Stimulated activated effector memory CD8-positive, alpha-beta T cell treated with anti-CD3 and anti-CD28 coated beads, Interleukin-12 subunit alpha, Interleukin-12 subunit beta, amount 100 ng/mL, for 72 hours (primary cell): Measurements from ENCODE around the gene WIZ.
"Not testable (repeated sequence)": the region's sequence is repeated elsewhere in the genome, so short reads cannot be mapped to it uniquely, and the experiment has no call there.

Experiments
- ATAC-seq: fragments of 150-1000 bp; cut with Tn5 transposase; 2 replicates; pipeline ENCODE4 v1.10.0; 2021
- DNase-seq, 2 donors: peaks; one replicate each; pipeline ENCODE4 v3.0.0; 2021 to 2022; ENCODE audit warnings: low spot score in 2 of 2
- H3K27ac Mint-ChIP-seq: one replicate; pipeline ENCODE4 v1.8.0; 2022; ENCODE audit warnings: mild to moderate bottlenecking, mixed read lengths
- H3K36me3 Mint-ChIP-seq: one replicate; pipeline ENCODE4 v1.8.0; 2022; ENCODE audit warnings: mild to moderate bottlenecking, mixed read lengths
- H3K4me1 Mint-ChIP-seq: one replicate; pipeline ENCODE4 v1.8.0; 2022; ENCODE audit warnings: mixed read lengths
- H3K4me3 Mint-ChIP-seq: one replicate; pipeline ENCODE4 v1.8.0; 2022; ENCODE audit warnings: mild to moderate bottlenecking, mixed read lengths
- H3K9me3 Mint-ChIP-seq: one replicate; pipeline ENCODE4 v1.8.0; 2022; ENCODE audit warnings: mixed read lengths

Gene WIZ

DNA sequence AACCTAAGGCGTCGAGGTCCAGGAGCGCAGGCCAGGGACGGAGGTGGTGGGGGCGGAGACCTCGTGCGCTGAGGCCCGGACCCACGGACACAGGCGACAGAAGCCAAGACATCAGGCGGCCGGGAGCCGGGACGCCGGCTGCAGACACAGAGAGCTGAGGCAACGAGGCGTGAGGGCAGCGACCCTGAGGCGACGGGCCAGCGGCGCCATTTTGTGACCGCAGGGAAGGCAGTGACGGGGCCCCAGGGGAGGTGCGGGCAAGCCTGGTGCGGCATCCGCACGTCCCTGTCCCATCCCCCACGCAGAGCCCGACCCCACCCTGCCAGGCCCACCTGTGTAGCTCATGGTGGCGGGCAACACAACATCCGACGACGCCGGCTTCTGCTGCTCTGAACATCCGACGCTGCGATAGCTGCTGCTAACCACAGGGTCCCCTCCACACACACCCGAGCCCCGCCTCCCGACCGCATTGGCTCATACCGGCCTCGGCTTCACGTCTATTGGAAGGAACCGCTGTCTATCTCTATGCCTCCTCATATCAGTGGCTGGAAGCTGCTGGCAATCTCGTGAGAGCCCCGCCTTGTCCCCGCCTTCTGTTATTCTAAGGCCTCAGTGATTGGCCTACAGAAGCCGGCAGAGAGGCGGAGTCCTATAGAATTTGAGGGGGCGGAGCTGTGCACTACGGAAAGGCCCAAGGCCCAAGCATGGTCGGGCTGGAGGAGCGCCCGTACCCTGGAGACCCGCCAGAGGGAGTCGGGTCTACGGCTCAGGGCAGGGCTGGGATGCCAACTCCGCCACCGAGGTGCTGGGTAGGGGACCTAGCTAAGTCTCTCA, 31.0 kb downstream of the WIZ start, which contains the start of gene AKAP8L:
Gene AKAP8L (minus strand): TSS at position 410 of the 834 bp plus-strand sequence. CDS start 65 bp downstream, at position 345.
- H3K27ac Mint-ChIP-seq: peak within 1 kb of the TSS; percentile 98
- peak; percentile 97 for ATAC-seq
- H3K4me1 Mint-ChIP-seq: peaks cover 46% of the 10 kb centered on the region

GRCh38 chr19:15418231-15418578, 31.6 kb downstream of the WIZ start:
- peak overlapping the region; percentile 98 for H3K27ac Mint-ChIP-seq
- DNase-seq (no peak), ATAC-seq (no peak)
- H3K4me3 Mint-ChIP-seq: peak overlapping the region; percentile 92
- peaks cover 46% of the 10 kb centered on the region for H3K4me1 Mint-ChIP-seq
- H3K36me3 Mint-ChIP-seq: peaks cover 53% of the 10 kb centered on the region
- H3K9me3 Mint-ChIP-seq: no peaks in the 10 kb centered on the region

More for the DNA sequence above, 31.0 kb downstream of the WIZ start, which contains the start of gene AKAP8L:
- DNase-seq: peak; percentile 94 to 99
- H3K36me3 Mint-ChIP-seq: peaks cover 56% of the 10 kb centered on the region
- H3K9me3 Mint-ChIP-seq: no peaks in the 10 kb centered on the region
- H3K4me3 Mint-ChIP-seq: peak within 1 kb of the TSS; percentile 92

DNA sequence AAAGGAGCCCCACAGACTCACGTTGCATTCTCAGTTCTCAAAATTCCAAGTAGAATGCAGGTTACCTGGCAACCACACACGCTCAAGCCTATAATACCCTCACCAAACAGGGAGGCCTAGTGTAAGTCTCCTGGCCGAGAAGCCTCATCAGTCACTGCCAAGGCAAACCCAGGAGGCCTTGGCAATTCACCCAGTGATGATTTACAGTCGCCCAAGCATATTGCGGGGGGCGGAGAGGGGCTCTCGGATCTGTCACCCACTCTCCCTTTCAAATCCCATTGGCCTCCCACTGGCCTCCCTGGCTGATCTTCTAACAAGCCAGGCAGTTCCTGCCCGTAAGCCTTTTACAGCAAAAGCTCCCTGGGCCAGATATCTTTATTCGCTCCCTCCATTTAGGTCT, 32.1 kb downstream of the WIZ start:
- H3K36me3 Mint-ChIP-seq: peaks cover 48% of the 10 kb centered on the region
- peaks cover 51% of the 10 kb centered on the region for H3K4me1 Mint-ChIP-seq
- ATAC-seq: no peak
- H3K27ac Mint-ChIP-seq: peak overlapping the region; percentile 98
- H3K4me3 Mint-ChIP-seq: peak overlapping the region; percentile 92
- no peak for DNase-seq
- H3K9me3 Mint-ChIP-seq: no peaks in the 10 kb centered on the region

GRCh38 chr19:15412832-15413231, 36.9 kb downstream of the WIZ start:
- ATAC-seq: no peak
- peaks cover 37% of the 10 kb centered on the region for H3K4me1 Mint-ChIP-seq
- DNase-seq: no peak
- H3K27ac Mint-ChIP-seq: peak overlapping the region; percentile 52
- peaks cover 46% of the 10 kb centered on the region for H3K36me3 Mint-ChIP-seq
- no peak overlapping the region for H3K4me3 Mint-ChIP-seq
- no peaks in the 10 kb centered on the region for H3K9me3 Mint-ChIP-seq

GRCh38 chr19:15411351-15411750, 38.4 kb downstream of the WIZ start:
- not testable (repeated sequence) for H3K27ac Mint-ChIP-seq, ATAC-seq, DNase-seq, H3K4me3 Mint-ChIP-seq, H3K9me3 Mint-ChIP-seq
- peaks cover 59% of the 10 kb centered on the region for H3K36me3 Mint-ChIP-seq
- H3K4me1 Mint-ChIP-seq: peaks cover 24% of the 10 kb centered on the region

DNA sequence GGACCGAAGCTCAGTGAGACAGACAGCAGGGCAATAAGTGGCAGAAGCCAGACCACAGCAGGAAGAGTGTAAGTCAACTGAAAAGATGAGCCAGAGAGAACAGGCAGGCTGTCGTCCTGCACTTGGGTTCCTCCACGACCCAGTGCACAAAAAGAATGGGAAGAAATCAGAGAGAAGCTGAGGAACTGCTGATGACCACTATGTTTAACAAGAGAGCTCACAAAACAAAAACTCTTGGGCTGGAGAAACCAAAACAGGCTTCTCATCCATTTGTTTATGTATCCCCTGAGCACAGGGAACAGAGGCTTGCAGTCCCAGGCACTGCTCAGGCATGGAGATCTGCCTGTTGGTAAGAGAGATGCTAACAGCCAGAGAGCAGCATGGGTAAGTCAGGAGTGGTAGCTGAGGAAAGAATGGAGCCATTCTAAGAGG, 45.0 kb downstream of the WIZ start:
- Mint-ChIP-seq H3K27ac (peak overlapping the region; percentile 75), H3K4me1 (peaks cover 29% of the 10 kb centered on the region), H3K4me3 (no peak overlapping the region), H3K9me3 (no peaks in the 10 kb centered on the region), H3K36me3 (peaks cover 67% of the 10 kb centered on the region)
- no peak for DNase-seq
- ATAC-seq: no peak

- ATAC-seq (no peak), DNase-seq (no peak)
- H3K4me3 Mint-ChIP-seq: no peak overlapping the region
- H3K27ac Mint-ChIP-seq: peak overlapping the region; percentile 75
- peaks cover 68% of the 10 kb centered on the region for H3K36me3 Mint-ChIP-seq
- peaks cover 26% of the 10 kb centered on the region for H3K4me1 Mint-ChIP-seq
- H3K9me3 Mint-ChIP-seq: no peaks in the 10 kb centered on the region
Measured at GRCh38 chr19:15404097-15404779, 45.5 kb downstream of the WIZ start.

DNA sequence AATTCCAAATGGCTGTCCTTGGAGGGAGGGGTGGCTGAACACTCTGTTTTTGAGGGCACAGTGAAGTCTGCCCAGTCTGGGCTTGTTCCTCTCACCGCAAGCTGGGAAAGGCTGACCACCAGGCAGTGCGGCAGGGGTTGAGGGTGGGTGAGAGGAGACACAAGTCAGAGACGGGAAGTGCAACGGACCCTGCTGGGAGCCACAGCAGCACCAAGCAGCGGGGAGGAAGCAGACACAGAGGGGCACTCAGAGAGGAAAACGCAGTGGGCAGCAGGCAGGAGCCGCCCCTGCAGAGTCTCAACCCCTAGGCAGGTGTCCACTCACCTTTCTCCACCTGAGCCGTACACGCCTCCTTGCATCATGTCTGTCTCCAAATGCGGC, 46.6 kb downstream of the WIZ start:
- DNase-seq: no peak
- Mint-ChIP-seq H3K4me3 (no peak overlapping the region), H3K27ac (peak overlapping the region; percentile 34), H3K4me1 (peaks cover 23% of the 10 kb centered on the region), H3K9me3 (no peaks in the 10 kb centered on the region), H3K36me3 (peaks cover 65% of the 10 kb centered on the region)
- no peak for ATAC-seq

GRCh38 chr19:15402411-15403150, 47.2 kb downstream of the WIZ start:
- peak overlapping the region; percentile 34 for H3K27ac Mint-ChIP-seq
- H3K36me3 Mint-ChIP-seq: peaks cover 65% of the 10 kb centered on the region
- no peak for DNase-seq
- H3K9me3 Mint-ChIP-seq: no peaks in the 10 kb centered on the region
- ATAC-seq: no peak
- peaks cover 23% of the 10 kb centered on the region for H3K4me1 Mint-ChIP-seq
- no peak overlapping the region for H3K4me3 Mint-ChIP-seq

DNA sequence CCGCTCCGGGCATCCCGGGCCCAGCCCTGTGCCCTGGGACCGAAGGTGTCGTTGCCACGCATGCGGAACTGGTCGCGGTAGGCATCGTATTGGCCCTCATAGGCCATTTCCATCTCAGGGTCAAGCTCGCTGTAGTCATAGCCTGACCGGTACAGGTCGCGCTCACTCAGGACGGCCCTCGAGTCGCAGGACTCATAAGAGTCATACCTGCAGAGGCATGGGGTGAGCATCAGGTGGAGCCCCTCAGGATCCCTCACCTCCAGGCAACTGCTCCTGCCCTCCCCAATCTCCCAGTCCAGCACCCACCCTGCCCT, 48.4 kb downstream of the WIZ start:
- DNase-seq (no peak), ATAC-seq (no peak)
- Mint-ChIP-seq H3K9me3 (no peaks in the 10 kb centered on the region), H3K36me3 (peaks cover 66% of the 10 kb centered on the region), H3K4me1 (peaks cover 28% of the 10 kb centered on the region), H3K27ac (no peak overlapping the region), H3K4me3 (no peak overlapping the region)

DNA sequence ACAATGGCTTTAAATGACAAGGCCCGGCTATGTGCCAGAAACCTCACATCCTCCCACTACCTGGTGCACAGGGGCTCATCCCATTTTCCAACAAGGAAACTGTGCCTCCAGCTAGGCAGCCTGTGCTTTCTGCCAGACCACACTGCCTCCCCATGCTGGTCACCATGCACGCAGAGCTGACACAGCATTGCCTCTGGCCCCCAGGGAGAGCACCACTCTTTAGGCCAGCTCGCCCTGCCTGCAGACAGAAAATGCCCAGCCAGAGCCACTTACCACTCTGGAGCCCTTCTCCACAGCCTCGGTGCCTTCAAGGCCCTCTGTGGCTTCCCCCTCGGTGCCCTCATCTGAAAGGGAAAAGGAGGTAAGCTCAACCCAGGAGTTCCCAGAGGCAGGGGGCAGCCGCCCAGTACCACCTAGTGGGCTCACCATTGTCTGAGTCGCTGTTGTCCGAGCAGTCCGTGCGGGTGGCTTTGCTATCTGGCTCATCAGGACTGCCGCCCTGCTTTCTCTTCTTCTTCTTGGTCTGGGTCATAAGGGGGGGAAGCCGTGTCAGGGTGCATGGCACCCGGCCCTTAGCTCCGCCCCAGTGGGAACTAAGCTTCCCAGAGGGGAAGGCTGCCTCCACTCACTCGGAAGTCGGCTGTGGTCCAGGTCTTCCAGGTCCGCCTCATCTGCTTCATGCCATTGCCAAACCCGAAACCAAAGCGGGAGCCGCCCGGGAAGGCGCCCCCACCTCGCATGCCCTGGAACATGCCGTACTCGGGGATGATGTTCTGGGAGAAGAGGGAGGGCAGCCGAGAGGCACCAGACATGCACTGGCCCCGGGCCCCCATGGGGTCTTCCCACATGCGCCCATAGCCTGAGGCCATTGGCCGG, 49.0 kb downstream of the WIZ start:
- H3K9me3 Mint-ChIP-seq: no peaks in the 10 kb centered on the region
- H3K27ac Mint-ChIP-seq: peak overlapping the region; percentile 29
- ATAC-seq (no peak), DNase-seq (no peak)
- H3K4me1 Mint-ChIP-seq: peaks cover 27% of the 10 kb centered on the region
- H3K4me3 Mint-ChIP-seq: no peak overlapping the region
- peaks cover 66% of the 10 kb centered on the region for H3K36me3 Mint-ChIP-seq

DNA sequence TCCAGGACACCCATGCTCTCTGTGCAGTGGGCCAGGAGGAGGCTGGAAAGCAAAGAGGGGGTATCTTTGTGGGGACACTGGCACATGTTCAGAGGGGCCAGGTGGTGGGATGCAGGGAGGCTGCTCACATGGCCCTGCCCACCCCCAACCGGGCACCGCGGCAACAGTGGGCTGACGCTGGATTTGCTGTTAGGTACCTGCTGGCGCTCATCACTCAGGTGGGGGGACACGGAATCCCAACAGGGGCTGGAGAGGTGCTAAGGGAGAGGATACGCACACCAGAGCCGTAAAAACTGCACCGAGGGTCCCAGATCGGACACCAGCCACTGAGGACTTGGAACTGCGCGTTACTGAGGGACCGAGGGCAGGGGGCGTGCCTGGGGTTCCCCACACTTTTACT, 50.1 kb downstream of the WIZ start:
- DNase-seq (no peak), ATAC-seq (no peak)
- H3K4me3 Mint-ChIP-seq: no peak overlapping the region
- H3K4me1 Mint-ChIP-seq: peaks cover 18% of the 10 kb centered on the region
- no peaks in the 10 kb centered on the region for H3K9me3 Mint-ChIP-seq
- H3K36me3 Mint-ChIP-seq: peaks cover 73% of the 10 kb centered on the region
- no peak overlapping the region for H3K27ac Mint-ChIP-seq

DNA sequence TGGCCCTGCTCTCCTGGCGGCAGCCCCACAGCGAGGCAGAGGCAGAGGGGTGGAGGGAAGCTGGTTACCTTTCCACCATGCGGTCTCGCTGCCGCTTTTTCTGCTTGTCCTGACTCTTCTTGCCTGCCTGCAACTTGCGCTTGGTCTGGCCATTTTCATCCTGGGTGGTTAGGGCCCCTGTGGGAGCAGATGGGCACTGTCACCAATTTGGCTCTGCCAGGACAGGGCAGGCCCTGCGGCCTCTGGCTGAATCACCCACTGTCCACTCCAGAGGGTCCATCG, 50.6 kb downstream of the WIZ start:
- Mint-ChIP-seq H3K27ac (no peak overlapping the region), H3K9me3 (no peaks in the 10 kb centered on the region), H3K4me3 (no peak overlapping the region), H3K36me3 (peaks cover 78% of the 10 kb centered on the region), H3K4me1 (peaks cover 13% of the 10 kb centered on the region)
- ATAC-seq: no peak
- no peak for DNase-seq

DNA sequence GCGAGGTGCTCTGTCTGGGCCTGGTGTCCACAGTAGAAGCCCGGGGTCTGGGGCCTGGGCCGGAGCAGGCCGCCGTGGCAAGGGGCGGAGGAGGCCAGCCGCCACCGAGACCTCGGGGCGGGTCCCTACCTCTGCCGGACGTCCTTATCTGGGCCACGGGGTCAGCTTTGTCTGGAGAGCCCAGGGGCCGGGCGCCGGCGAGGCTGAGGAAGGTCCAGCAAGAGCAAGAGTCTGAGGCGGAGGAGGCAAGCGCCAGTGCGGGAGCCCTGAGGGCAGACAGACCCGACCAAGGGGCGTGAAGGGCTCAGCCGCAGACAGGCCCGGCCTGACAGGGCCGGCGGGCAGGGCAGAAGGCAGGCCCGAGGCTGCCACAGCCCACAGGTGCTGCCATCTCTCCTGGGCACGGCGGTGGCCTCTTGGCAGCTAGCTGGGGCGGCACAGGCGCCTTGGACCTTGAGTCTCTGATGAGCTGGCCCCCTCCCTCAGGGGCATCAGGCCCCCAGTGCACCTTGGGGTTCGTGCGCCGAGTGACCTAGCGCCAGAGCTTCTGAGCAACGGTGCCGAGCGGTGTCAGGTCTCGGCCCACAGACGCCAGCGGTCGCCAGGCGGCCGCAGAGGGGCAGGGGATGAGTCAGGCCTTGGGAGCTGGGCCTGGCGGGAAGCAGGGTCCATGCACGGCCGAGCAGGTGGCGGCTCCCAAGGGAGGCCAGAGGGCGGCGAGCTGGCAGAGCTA, 51.1 kb downstream of the WIZ start:
- peak overlapping the region; percentile 72 for H3K27ac Mint-ChIP-seq
- H3K4me1 Mint-ChIP-seq: peaks cover 12% of the 10 kb centered on the region
- H3K4me3 Mint-ChIP-seq: no peak overlapping the region
- DNase-seq (no peak), ATAC-seq (no peak)
- H3K36me3 Mint-ChIP-seq: peaks cover 82% of the 10 kb centered on the region
- H3K9me3 Mint-ChIP-seq: no peaks in the 10 kb centered on the region
